Rectal smooth muscle tissue (tissue), 1 donor: ENCODE results near the gene DGKI.

Source experiments
- H3K27ac ChIP-seq: one replicate; pipeline ENCODE4 v1.7.0; 2013; ENCODE audit warnings: low read depth, low read length, inconsistent platforms
- H3K27me3 ChIP-seq: one replicate; pipeline ENCODE4 v1.7.0; 2013; ENCODE audit warnings: low read length; ENCODE audit not compliant: control insufficient read depth, insufficient read depth
- H3K36me3 ChIP-seq: one replicate; pipeline ENCODE4 v1.7.0; 2013; ENCODE audit warnings: low read length; ENCODE audit not compliant: control insufficient read depth, insufficient read depth
- H3K4me1 ChIP-seq: one replicate; pipeline ENCODE4 v1.7.0; 2013; ENCODE audit warnings: low read length; ENCODE audit not compliant: control insufficient read depth, insufficient read depth
- H3K4me3 ChIP-seq: one replicate; pipeline ENCODE4 v1.7.0; 2013; ENCODE audit warnings: low read length
- H3K9ac ChIP-seq: one replicate; pipeline ENCODE4 v1.7.0; 2013; ENCODE audit warnings: low read length

DGKI gene

DNA sequence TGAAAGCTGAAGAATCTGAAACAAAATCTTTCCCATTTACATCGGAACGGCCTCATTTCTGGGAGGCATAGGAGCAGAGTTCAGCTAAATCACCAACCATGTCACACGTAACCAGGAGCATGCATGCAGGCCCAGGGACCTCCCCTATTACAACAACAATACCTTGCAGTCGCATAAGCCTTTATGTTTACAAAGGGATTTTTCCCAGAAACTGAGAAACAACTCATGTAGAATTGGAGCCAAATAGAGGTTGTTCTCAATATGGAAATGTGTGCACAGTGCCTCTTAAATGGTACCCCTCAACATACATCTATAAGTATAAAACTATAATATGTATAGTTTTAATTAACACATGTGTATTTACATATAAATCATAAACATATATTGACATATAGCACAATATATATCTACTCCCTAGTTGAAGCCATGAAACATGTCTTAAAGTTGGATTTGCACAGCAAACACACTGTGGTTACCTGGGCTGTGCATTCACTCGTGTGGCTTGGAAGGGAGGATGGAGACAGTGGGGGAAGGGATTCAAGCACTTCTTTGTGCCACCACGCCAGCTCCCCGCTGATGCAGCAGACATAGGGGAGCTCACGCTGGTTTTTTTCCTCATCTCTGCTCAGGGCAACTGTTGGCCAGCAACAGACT, 35.0 kb upstream of the DGKI start:
- H3K4me3 ChIP-seq = no peak overlapping the region
- peak overlapping the region; percentile 18 for H3K27ac ChIP-seq
- H3K4me1 ChIP-seq = peaks cover 37% of the 10 kb centered on the region
- H3K9ac ChIP-seq = no peak overlapping the region
- H3K36me3 ChIP-seq = peaks cover 32% of the 10 kb centered on the region
- H3K27me3 ChIP-seq = no peaks in the 10 kb centered on the region

DNA sequence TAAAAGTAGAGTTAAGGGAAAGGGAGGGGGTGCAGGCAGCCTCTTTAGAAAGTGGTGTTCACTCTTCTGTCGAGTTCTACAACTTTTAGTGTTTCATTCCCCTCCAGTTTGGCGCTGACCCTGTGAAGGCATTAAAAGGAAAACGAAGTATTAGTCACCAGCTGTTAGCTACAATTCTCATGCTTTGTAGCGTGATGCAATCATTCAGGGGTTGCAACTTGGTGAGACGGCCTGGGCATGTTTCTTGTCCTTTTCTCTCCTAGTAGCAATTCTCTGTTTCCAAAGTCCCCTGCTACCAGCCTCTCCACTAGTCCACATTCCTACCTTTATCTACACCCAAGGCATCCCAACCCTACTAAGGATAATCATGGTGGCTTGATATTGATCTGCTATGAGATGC, 33.7 kb upstream of the DGKI start:
- H3K27ac ChIP-seq = no peak overlapping the region
- H3K36me3 ChIP-seq = peaks cover 32% of the 10 kb centered on the region

DNA sequence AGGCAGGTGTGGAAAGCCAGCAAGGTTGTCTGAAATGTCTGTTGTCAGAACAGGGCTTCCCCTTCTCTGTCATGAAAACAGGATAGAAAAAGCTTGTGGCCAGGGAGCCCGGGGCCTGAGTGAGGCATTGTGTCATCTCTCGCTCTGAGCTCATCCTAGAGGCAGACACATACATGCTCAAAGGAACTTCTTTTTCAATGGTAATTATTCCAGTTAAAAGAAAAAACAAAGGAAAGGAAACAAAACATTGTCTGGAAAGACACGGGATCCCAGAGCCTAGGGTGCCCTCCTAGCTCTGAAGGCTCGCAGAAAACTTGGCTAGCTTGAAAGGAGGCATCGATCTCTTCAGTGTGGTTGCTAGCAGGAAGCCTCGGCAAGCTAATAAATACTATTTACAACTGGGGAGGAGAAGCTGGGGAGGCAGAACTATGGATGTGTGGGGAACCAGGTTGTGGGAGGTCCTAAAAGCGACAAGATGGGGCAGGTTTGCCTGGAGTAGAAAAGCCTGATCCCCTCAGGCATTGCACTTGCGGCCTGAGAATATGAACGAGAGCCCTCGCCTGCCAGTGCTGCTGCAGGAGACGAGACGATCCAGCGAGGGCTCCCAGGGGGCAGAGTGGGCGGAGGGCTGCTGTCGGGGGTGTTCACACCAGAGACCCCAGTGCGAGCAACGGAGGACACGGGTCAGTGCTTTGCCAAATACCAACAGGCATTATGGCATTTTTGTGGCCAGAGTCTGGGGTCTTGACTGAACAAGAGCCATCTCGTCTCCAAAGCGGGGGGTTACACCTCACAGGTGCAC, 32.8 kb upstream of the DGKI start:
- peak overlapping the region; percentile 83 for H3K27ac ChIP-seq
- H3K36me3 ChIP-seq = peaks cover 25% of the 10 kb centered on the region
- no peak overlapping the region for H3K9ac ChIP-seq
- H3K4me1 ChIP-seq = peaks cover 34% of the 10 kb centered on the region
- no peaks in the 10 kb centered on the region for H3K27me3 ChIP-seq
- H3K4me3 ChIP-seq = no peak overlapping the region

More for the DNA sequence above, 33.7 kb upstream of the DGKI start:
- peaks cover 33% of the 10 kb centered on the region for H3K4me1 ChIP-seq
- H3K9ac ChIP-seq = no peak overlapping the region
- no peak overlapping the region for H3K4me3 ChIP-seq
- no peaks in the 10 kb centered on the region for H3K27me3 ChIP-seq

DNA sequence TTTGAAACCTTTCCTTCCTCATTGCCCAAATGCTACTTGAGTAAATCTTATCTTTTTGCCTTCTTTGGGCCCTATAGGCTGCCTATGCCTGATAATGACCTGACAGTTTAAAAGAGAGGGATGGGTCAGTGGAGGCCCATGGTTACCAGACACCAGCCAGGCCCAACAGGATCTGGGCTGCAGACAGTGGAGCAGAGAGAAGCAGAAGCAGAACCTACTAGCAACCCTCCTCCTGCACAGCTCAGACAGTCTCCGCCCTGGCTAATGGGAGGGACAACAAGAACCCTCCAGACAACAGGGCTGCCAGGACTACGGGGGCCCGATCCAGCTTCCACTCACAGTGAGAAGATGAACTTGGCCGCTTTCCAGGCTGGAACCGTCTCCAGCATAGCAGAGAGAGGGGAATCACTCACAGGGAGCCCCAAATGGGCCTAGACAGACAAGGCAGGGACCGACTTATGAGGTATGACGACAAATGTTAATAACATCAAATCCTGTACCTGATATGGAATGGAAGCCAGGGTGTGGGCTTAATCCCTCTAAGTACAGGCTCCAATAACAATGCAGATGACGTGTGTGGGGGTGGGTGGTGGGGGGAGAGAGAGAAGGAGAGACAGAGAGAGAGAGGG, 31.7 kb upstream of the DGKI start:
- Histone ChIP-seq H3K27ac (peak overlapping the region; percentile 83), H3K9ac (no peak overlapping the region), H3K4me1 (peaks cover 38% of the 10 kb centered on the region), H3K36me3 (peaks cover 21% of the 10 kb centered on the region), H3K4me3 (no peak overlapping the region), H3K27me3 (no peaks in the 10 kb centered on the region)

DNA sequence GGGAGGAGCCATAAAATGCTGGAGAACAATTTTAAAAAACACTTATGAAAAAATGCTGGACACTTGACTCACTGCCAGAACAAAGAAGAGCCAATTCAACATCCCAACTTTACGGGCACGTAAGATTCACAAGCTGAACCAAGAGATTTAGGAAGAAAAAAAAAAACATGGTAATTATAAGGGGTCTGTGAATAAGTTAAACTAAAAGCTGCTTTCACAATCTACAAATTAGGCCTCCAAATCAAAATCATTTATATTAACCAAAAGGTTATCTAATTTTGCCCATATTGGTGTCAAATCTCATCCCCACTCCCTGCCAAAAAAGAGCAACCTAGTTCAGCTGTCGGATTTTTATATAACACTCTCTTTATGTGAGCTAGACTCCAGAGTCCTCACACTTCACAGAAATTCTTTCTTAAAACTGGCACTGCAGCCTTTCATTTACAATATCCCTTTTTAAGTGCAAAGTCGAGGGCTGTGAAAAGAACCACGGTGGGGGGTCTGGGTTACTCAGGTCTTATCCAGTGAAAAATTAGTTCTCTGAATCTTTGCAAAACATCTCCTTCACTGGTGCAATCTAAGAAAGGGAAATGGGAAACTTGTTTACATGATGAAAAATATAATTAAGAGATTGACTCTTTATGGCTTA, 30.4 kb upstream of the DGKI start:
- Histone ChIP-seq H3K4me1 (peaks cover 38% of the 10 kb centered on the region), H3K4me3 (no peak overlapping the region), H3K9ac (no peak overlapping the region), H3K27ac (peak overlapping the region; percentile 83), H3K27me3 (no peaks in the 10 kb centered on the region), H3K36me3 (peaks cover 14% of the 10 kb centered on the region)

DNA sequence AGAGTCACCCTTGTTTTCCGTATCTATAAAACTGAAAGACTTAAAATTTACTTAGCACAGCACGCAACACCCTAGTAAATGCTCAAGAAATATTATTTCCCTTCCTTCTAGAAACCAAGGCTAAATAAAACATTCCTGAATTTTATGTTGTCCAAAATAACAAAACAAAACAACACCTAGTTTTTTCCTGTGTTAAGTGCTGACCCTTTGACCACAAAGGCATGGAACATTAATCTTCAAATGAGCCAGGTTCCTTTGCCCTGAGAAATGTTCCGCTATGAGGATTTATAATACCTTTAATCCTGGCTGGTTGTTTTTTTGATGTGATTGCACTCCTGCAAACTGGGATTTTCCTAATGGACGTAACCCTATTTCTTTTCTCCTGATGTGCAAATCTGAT, 29.0 kb upstream of the DGKI start:
- Histone ChIP-seq H3K27ac (no peak overlapping the region), H3K4me3 (no peak overlapping the region), H3K4me1 (peaks cover 41% of the 10 kb centered on the region), H3K9ac (no peak overlapping the region), H3K27me3 (no peaks in the 10 kb centered on the region), H3K36me3 (peaks cover 7% of the 10 kb centered on the region)

DNA sequence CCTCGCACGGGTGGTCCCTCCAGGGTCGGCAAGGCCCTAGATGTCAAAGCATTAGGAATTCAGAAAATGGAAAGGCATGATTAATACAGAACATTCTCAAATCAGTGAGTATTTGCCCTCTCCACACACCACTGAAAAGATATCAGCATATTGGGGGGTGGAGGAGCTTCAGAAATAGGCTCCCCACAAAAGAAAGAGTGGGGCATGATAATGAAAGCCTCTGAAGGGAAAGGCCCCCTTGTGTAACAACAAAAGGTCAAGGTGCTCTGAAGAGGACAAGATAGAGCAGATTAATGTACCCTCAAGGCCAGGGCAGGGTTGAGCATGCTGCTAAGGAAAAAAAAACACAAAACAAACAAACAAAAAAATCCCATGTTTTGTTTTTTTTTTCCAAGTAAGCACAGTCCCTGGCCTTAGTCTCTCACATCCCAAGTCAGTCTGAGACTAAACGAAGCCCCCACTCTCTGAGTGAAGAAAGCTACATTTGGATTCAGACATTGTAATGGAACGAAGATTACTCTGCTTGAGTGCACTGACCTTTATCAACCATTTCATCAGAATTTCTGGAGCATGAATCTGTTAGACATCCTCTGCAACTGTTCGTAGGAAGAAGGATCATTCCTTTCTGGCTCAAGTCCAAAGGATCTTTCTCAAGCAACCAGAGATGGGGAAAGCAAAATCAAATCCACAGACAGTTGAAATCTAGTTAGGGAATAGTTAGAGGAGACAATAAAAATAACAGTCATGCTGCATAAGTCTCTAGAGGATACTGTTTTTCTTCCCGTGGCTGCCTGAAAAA, 27.4 kb upstream of the DGKI start:
- H3K27me3 ChIP-seq = no peaks in the 10 kb centered on the region
- no peaks in the 10 kb centered on the region for H3K36me3 ChIP-seq
- H3K4me3 ChIP-seq = no peak overlapping the region
- H3K9ac ChIP-seq = no peak overlapping the region
- H3K27ac ChIP-seq = no peak overlapping the region
- H3K4me1 ChIP-seq = peaks cover 33% of the 10 kb centered on the region

DNA sequence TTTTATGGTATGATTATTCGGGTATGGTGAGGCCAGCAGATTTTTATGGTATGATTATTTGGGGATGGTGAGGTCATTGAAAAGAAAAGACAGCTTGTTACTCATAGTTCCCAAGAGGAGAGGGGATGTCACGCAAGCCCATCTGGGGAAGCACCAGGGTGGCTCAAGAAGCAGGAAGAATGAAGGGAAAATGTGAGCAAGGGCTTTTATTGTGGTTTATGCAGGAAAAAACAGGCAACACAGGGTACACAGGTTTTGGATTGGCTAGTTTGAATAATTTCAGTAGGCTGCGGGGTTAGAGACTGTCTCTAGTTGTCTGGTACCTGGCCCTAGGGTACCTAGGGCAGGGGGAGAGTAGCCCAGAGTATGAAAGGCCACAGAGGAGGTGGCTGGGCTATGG, 26.8 kb upstream of the DGKI start:
- Histone ChIP-seq H3K27ac (no peak overlapping the region), H3K36me3 (no peaks in the 10 kb centered on the region), H3K27me3 (no peaks in the 10 kb centered on the region), H3K4me1 (peaks cover 31% of the 10 kb centered on the region), H3K9ac (no peak overlapping the region), H3K4me3 (no peak overlapping the region)

DNA sequence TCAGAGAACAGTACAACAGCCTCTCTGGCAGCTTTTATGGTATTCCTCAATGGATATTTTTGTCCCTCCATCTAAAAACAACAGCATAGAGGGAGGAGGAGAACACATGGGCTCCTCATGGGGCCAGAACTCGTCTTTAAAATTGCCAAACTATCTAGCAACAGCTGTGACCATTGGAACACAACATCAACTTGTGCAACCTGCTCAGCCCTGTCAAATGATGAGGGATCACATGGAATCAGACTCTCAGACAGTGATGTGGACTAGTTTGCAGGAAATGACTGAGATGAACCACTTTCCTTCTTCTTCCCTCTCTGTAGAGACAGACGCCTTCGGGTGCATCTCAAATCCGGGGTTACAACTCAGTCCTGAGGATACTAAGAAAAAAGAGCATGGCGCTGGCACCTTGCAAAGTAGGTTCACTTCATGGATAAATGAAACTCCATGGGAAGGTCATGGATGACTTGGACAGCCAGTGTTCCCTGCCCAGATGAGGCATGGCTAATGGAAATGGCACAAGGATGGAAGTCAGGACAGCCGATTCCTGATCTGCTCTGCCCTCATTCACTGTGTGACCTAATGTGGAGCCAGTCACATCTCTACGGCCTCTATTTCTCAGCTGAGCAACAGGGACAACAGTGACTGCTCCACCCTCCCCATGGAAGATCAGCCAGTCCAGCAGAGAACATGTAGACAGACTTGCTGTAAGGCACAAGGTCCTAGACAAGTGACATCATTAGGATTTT, 24.6 kb upstream of the DGKI start:
- no peak overlapping the region for H3K9ac ChIP-seq
- H3K4me1 ChIP-seq = peaks cover 10% of the 10 kb centered on the region
- no peak overlapping the region for H3K27ac ChIP-seq
- no peaks in the 10 kb centered on the region for H3K27me3 ChIP-seq
- H3K36me3 ChIP-seq = no peaks in the 10 kb centered on the region
- H3K4me3 ChIP-seq = no peak overlapping the region

DNA sequence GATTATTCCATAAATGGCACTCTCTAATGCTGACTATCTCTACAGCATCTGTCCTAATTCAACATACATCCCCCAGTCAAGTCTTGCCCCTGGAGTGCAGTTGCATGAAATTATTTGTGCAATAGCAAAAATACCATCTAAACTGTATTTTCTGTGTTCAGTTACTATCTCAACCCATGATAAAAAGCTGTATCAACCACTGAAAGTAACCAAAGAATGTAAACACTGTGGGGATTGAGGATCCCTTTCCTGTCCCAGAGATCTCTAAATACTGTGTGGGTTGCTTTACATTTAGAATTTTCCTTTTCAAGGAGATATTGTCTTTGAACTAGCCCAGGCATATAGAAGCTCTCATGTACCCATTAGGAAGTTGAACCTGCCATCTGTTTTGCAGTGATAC, 23.9 kb upstream of the DGKI start:
- Histone ChIP-seq H3K9ac (no peak overlapping the region), H3K4me3 (no peak overlapping the region), H3K27ac (no peak overlapping the region), H3K27me3 (no peaks in the 10 kb centered on the region), H3K4me1 (peaks cover 9% of the 10 kb centered on the region), H3K36me3 (no peaks in the 10 kb centered on the region)

DNA sequence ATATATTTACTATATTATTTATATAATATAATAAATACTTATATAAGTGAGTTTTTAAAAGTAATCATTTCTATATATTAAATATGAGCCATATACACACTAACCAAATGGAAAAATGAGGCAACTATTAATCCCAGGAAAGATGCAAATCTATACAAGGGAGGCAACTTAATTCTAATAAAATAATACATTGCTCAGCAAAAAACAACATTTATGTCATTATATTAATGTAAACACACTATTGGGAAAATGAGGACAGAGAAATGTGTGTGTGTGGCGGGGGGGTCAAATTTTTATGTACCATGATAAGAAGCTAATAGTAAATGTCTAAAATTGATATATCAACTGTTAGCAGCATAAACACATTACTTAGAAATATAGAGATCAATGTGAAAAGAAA, 23.3 kb upstream of the DGKI start:
- Histone ChIP-seq H3K27ac (no peak overlapping the region), H3K9ac (no peak overlapping the region), H3K4me1 (peaks cover 7% of the 10 kb centered on the region), H3K4me3 (no peak overlapping the region), H3K36me3 (no peaks in the 10 kb centered on the region), H3K27me3 (no peaks in the 10 kb centered on the region)
